ENCODE measurements around the gene ATAD1.

GRCh38 chr10:87776328-87776727, 41.7 kb downstream of the ATAD1 start:
- TF ChIP-seq EZH2 (IDR thresholded peaks at IDR 0.05; ENCODE audit: low read length, missing control alignments) (no peak), CTCF (conservative IDR thresholded peaks at IDR 0.05 in 1 of 2, IDR thresholded peaks at IDR 0.05 in 1 of 2; ENCODE audit: low read depth in 1 of 2, low read length in 2 of 2) (no peak)

Data from fibroblast of lung (primary cell).